ENCODE results near the gene OR10Z1. TPM values are rescaled to one million over a fixed set of nuclear protein-coding genes. Genes with fewer than 3 reads are reported as not detected.

OR10Z1 gene, protein sequence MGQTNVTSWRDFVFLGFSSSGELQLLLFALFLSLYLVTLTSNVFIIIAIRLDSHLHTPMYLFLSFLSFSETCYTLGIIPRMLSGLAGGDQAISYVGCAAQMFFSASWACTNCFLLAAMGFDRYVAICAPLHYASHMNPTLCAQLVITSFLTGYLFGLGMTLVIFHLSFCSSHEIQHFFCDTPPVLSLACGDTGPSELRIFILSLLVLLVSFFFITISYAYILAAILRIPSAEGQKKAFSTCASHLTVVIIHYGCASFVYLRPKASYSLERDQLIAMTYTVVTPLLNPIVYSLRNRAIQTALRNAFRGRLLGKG
- not detected for total RNA-seq

DNA sequence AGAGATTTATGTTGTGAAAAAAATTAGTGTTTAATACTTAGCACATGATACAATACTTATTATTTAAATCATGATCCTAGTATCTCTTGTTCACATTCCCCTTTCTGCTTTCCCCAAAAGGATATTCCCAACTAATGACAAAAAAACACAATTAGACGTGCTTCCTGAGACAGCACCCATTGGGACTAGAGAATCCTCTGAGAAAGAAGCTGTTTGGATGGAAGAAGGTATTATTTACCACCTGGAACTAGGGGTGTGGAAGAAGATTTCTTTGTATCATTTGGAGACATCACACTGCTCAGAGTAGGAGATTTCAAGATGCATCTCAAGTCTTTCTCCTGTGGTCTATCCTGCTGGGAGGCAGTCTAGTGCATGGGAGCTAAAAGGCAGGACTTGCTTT lies at the start of gene OR10Z1:
Gene OR10Z1, plus strand, starts transcription at position 301 of the 400 bp plus-strand sequence. CDS start 1,171 bp downstream, outside the sequence.
- DNase-seq (ENCODE audit: low spot score), result no peak

DNA sequence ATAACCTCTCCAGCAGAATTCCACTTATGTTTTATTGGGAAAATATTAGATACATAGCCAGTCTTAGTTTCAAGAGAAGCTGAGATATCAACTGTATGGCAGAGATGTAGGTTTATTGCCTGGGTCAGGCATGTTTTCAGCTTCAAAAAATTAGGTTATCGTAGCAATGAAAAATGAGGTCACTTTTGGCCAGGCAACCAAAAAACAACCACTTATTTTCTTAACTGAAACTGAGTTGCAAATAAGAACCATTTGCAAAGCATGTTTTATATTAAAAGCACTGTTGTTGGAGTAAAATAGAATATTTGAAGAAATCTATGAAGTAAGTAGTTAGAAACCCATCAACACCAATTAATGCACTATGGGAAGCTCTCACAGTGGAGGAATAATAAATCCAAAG lies 45.4 kb upstream of the OR10Z1 start:
- no peak for DNase-seq (ENCODE audit: low spot score)

DNA sequence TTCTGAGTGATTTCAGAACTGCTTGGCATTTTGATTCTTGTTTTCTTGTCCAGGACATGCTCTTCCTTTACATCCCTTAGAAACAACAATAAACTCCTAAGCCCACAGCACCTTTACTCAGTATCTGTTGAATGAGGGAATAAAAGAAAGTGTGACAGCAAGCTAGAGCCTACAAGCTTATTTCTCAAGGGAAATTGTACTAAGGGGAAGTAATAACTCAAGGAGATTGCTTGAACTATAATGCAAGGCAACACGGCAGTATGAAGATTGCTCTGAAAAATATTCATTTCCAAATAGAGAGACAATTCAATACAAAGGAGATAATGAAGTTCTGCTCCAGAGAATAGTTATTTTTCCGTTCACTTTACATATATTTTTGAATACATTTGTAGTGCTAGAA lies 41.2 kb upstream of the OR10Z1 start:
- DNase-seq (ENCODE audit: low spot score), result no peak

DNA sequence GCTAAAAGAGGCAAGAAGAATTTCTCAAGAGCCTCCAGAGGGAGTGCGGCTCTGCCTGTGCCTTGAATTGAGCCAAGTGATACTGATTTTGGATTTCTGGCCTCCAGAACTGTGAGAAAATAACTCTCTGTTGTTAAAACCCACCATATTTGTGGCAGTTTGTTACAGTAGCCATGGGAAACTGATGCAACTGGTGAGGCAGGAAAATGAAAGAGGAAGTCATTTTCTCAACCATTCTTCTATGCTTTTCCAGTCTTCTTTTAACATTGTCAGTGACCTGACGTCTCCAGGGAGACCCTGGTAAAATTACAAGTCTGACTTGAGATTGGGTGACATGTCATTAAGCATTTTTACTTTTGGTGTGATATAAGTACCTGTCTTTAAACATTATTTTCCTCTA lies 40.5 kb upstream of the OR10Z1 start:
- DNase-seq (ENCODE audit: low spot score), result no peak

DNA sequence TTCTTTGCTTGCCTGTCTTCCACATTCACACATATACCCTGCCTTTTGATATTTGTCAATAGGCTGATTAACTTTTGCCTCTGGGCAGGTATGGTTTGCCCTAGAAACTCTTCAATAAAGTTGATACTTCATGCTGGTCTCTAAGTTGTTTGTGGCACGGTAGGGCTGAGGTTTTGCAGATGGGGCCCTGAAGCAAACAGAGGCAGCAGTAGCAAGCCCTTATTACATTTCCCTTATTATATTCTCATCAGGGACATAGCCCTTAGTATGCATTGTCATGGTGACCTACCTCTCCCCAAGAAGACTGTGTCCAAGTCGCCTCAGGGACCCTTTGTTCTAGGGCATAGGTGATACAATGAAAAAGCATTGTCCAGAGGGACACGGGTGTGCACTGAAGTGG lies 34.6 kb upstream of the OR10Z1 start, which contains the start of gene OR6P1:
Gene OR6P1, minus strand, starts transcription at position 101 of the 400 bp plus-strand sequence. CDS start 6,976 bp downstream, outside the sequence.
- no peak for DNase-seq (ENCODE audit: low spot score)

DNA sequence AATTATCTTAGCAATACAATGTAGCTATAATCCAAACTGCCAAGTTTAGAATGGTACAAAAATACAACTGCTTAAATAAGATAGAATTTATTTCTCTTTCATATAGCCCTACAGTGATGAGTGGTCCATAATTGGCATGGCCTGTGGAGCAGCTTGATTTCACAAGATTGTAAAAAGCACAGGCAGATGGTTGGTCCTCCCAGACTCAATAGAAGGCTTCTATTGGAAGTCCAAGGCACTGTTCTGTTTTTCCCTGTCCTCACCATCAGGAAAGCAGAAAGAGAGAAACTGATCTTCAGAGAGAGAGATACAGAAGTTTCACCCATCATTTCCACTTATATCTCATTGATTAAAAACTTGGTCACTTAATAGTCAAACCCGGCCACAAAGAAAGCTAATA lies 32.8 kb upstream of the OR10Z1 start:
- no peak for DNase-seq (ENCODE audit: low spot score)

DNA sequence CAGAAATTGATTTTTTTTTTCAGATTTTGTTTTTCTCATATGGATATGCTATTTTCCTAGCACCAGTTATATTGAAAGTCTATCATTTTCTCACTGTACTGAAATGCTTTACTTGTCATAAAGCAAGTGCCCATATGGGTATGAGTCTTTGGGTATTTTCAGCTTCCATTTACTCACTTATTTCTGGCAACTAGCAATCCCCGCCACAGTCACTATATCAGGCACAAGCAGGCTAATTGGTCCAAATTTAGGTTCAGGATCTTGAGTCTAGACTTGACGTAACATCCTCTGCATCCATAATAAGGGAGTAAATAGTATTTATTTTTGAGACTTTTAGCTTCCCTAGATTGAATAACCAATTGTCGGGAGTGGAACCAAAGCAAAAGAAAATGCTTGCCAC lies 27.5 kb upstream of the OR10Z1 start:
- no peak for DNase-seq (ENCODE audit: low spot score)

DNA sequence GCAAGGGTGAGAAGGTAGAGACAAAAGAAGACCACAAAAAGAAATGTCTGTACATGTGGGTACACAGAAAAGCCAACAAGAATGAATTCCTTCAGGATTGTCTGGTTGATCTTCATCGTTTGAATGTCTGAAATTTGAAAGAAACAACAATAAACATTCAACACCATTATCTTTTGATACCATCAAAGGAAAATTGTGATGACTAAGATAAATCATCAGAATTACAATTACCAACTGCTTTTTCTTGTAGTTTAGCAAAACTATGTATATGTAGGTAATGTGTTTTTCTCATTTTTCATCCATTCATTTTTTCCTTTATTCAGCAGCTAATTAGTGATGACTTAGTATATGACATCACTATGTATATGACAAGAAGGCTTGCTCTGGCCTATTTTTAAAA lies 25.3 kb upstream of the OR10Z1 start, which contains the start of gene OR10X1:
Gene OR10X1, minus strand, starts transcription at position 167 of the 400 bp plus-strand sequence. Its CDS starts 0 bp downstream, at position 167.
- no peak for DNase-seq (ENCODE audit: low spot score)

DNA sequence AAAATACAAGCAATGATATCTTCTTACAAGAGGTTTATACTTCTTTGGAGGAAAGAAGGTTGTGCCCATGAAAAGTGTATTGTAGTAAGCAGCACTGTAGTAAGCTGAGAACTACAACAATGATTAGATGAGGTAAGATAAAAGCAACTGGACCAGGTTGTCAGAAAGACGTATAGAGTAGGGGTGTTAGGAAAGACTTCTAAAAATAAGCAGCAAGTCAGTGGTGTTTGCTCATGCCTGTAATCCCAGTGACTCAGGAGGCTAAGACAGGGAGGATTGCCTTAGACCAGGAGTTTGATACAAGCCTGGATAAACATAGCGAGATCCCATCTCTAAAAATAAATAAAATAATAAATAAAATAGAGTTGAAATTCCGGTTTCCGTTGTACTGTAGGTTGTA lies 21.1 kb upstream of the OR10Z1 start:
- no peak for DNase-seq (ENCODE audit: low spot score)

DNA sequence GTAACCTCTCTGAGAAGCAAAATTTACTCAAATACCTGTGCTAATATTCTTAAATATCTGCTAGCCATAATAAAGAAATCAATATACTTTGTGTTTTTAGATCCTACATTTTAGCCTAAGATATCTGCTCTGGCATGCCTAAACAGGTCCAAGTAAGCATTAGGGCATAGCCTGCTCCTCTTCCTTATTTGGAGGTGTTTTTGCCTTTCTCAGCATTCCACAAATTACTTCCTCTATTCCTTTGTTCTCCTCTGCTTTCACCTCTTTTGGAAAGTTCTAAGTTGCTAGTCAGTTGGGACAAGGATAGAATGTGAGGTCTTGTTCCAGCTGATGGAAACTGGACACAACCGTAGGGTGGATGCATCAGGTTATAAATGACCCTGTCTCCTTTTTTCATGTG lies 18.1 kb upstream of the OR10Z1 start:
- DNase-seq (ENCODE audit: low spot score), result no peak

DNA sequence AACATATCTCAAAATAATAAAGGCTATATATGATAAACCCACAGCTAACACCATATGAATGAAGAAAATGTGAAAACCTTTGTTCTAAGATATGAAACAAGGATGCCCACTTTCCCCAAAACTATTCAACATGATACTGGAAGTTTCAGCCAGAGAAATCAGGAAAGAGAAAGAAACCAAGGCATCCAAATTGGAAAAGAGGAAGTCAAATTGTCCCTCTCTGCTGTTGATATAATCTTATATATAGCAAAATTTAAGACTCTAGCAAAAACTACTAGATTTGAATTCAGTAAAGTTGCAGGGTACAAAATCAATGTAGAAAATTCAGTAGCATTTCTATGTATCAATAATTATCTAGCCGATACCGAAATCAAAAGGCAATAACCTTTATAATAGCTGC lies 4.3 kb upstream of the OR10Z1 start:
- no peak for DNase-seq (ENCODE audit: low spot score)

DNA sequence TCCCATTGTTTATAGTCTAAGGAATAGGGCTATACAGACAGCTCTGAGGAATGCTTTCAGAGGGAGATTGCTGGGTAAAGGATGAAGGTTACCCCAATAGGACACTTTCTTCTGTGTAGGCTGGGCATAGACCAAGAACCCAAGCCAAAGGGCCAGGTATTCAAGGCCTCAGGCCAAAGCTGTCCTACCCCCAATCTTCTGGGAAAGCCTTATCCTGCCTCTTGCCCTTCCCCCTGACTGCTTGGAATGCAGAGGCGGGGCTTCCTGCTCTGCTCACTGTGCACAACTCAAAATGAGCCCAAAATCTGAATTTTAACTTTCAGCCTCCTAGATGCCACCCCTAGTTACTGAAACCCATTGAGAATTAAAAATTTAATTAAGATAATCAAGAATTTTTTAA lies 2.2 kb downstream of the OR10Z1 start:
- DNase-seq (ENCODE audit: low spot score), result no peak

DNA sequence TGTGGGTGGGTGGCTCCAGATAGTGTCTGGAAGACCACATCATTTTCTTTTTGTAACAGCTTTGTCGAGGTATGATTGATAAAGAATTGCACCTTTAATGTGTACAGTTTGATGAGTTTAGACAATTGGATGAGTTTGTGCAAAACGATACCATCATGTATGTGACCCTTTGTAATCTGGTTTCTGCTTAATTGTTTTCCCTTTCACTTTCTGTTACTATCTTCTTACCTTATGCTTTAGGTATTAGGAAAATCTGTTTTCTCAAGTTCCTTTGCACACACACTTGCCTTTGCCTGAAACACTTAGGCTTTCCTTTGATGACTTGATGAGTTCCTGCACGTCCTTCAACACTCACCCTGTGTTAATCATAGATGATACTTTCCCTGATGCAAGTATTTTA lies 6.8 kb downstream of the OR10Z1 start:
- no peak for DNase-seq (ENCODE audit: low spot score)

DNA sequence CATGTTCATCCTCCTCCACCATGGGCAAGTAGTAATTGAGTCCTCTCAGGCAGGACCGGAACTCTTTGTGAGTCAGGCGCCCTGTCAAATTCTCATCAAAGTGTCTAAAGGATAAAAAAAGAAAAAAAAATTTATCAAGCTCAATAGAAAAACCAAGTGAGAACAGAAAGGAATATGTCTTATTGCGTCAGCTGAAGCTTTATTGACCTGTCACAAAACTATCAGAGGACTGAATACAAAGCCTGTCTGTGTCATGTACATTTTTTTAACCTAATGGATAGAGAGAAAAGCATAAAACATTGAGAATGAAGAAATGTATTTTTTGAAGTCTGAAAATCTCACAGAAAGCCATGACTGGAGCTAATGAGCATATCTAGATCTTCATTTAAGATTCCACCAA lies 8.7 kb downstream of the OR10Z1 start:
- no peak for DNase-seq (ENCODE audit: low spot score)

DNA sequence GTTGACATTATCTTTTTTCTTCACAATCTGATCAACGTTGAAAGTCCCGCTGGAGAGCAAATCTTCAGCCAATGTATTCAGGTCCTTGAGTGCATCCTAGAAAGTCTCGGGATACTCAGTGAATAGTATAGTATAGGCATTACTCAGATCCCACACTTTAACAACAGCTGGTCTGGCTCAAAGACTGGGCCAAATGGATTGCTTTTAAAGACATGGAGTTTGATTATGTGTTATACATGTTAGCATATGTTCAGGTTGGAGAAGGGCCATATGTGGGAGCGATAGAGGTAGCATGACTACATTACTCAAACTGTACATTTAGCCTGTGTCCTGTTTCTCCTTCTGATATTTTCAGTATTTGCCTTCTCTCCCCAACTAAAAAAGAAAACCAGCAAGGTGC lies 33.1 kb downstream of the OR10Z1 start:
- no peak for DNase-seq (ENCODE audit: low spot score)

DNA sequence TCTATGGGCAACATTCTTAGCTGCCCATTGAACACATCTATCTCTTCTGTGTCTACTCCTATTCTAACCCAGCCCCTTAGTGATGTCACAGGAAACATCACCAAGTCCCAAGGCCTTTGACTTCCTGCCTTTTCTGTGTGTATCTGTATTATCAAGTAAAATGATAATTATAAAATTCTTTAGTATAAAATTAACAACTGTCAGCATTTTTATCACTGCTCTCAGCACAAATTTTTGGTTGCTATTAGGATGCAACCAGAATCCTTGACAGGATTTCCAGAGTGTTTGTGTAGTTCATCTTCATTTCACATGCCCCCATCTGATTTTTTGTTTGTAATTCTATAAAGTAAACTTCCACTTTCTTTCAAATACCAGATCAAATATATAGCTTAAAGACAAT lies 33.8 kb downstream of the OR10Z1 start:
- DNase-seq (ENCODE audit: low spot score), result no peak

DNA sequence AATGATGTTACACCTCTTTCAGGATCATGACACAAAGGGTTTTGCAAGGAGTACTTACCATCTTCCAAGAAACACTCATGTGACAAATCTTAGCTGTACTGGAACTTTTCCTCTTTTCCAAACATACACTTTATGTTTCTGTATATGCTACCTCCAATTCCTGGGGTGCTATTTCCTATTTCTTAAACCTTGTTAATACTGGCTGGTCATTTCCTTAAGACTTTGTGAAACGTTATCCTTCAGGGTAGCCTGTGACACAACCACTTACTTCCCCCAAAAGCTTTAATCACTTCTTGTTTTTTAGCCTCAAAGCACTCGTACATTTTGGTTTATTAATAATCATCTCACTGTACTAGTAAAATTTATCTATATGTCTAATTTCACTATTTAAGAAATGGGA lies 39.4 kb downstream of the OR10Z1 start:
- DNase-seq (ENCODE audit: low spot score), result no peak

DNA sequence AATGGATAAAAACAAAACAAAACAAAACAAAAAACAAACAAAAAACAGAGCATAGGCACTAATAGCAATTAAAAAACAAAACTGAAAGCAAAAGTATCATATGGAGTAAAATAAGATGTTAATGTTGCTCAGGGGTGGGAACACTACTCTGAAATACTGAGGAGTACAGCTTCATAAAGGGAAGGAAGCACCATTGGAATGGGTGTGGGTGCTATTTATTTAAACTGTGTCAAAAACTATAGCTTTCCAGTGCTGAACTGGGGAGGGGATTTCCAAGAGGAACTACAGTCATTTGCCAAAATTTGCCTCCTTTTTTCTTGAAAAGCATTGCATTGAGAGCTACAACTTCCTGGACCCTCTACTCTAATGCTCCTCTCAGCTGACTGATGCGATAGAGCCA lies 41.4 kb downstream of the OR10Z1 start:
- no peak for DNase-seq (ENCODE audit: low spot score)

DNA sequence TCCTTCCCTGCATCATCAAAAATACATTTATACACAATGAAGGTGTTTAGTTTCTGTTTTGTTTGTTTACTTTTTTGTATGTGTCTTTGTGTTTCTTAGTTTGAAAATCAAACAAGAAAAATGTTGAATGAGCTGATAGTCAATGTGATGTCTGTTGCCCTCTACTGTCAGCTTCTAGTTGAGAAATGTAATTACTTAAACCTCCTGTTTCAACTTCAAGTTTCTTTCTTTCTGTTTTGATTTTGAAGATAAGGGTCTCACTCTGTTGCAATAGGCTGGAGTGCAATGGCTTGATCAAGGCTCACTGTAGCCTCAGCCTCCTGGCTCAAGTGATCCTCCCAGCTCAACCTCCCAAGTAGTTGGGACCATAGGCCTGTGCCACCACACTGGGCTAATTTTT lies 44.0 kb downstream of the OR10Z1 start:
- DNase-seq (ENCODE audit: low spot score), result no peak

DNA sequence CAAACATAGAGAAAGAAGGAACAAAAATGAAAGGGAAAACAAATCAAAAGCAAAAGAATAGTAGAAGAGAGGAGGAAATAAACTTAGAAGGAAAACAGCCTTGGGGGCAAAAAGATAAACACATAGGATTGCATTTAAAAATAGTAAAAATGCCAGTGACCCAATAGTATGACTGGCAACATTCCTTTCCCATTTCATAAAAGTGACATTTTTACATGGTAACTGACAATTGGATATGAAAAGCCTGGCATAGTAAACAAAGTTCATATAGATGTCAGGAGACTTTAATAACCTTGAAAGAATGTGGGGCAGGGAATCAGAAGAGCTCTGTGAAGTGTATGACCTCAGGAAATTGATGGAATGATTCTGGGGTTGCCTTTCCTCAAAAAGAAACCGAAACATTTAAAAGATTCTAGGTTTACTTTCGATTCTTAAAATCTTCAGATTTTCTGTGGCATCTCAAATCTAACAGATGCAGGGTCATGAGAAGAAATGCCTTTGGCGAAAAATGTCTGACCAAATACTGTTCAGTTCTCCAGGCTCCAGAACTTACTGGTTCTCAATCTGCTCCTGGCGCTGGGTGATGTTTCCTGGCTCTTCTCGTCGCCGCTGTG lies 47.8 kb downstream of the OR10Z1 start:
- no peak for DNase-seq (ENCODE audit: low spot score)

DNA sequence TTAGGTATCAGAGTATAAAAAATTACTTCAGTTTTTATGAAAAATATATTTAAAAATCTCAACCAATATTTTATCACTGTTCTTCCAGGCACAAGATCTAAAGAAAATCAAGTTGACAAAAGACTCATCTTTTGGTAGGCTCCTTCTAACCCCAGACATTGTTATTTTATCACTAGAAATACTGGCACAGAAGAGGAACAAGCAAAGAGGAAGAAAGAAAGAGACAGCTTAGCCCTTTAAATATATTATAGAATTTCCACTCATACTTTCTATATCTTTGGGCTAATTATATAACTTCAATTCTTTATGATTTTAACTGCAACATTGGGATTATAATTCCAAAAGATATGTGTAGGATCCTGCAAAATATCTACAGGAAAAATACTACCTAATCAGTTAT lies 49.0 kb downstream of the OR10Z1 start:
- DNase-seq (ENCODE audit: low spot score), result no peak

DNA sequence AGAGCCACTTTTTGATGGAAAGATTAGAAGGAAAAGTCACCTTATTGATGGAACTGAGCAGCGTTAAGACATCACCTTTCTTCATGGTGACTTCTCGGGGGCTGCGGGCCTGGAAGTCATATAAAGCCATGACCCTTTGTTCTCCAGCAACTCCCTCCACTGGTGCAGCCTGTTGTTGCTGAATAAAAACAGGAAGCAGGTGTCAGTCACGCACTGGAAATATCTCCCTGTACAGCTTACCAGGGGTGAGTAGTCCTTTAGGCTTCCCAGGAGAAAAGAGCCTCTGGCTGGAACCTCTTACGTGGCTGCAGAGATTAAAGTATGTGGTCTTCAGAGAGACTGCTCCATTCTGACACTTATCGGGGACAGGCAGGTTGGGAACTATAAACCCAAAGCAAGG lies 49.5 kb downstream of the OR10Z1 start:
- DNase-seq (ENCODE audit: low spot score), result no peak
